ENCODE data around the gene ATP2A3. TPM values are rescaled to one million over a fixed set of nuclear protein-coding genes. Genes with fewer than 3 reads are reported as not detected.
A peak's percentile ranks its signal among the peaks of the same experiment; 100 is the strongest.

Gene ATP2A3
- total and polyA plus RNA-seq, 2 experiments from 2014 or later = 2.2 to 4.1 TPM

- Histone ChIP-seq H3K4me3 (no peak overlapping the region), H3K79me2 (no peaks in the 10 kb centered on the region), H3K4me1 (ENCODE audit: insufficient read depth) (peaks cover 17% of the 10 kb centered on the region), H3K4me2 (no peak overlapping the region), H4K20me1 (ENCODE audit: insufficient read depth, poor library complexity, severe bottlenecking) (no peaks in the 10 kb centered on the region), H3K27me3 (no peaks in the 10 kb centered on the region), H3K9me3 (ENCODE audit: low read depth) (no peaks in the 10 kb centered on the region), H3K9me2 (replicated peaks; ENCODE audit: insufficient read depth) (no peaks in the 10 kb centered on the region), H2AFZ (no peak overlapping the region), H3K27ac (no peak overlapping the region), H3K36me3 (replicated peaks; ENCODE audit: insufficient read depth, low read depth) (no peaks in the 10 kb centered on the region)
- TF ChIP-seq CTCF (IDR thresholded peaks at IDR 0.05; ENCODE audit: poor library complexity) = no peak
- no peak for TF ChIP-seq EZH2phosphoT487 (IDR thresholded peaks at IDR 0.05; ENCODE audit: low read depth, severe bottlenecking, unreplicated experiment)
- TF ChIP-seq EZH2 (IDR thresholded peaks at IDR 0.05; ENCODE audit: borderline replicate concordance) = no peak
- DNase-seq (ENCODE audit: low spot score) = no peak
- 72% methylated on average over 15 of the region's 15 CpGs for WGBS (ENCODE audit: low lambda C conversion rate, missing lambda C conversion rate)
These were observed 36.5 kb downstream of the ATP2A3 start for GRCh38 chr17:3927628-3928340.

DNA sequence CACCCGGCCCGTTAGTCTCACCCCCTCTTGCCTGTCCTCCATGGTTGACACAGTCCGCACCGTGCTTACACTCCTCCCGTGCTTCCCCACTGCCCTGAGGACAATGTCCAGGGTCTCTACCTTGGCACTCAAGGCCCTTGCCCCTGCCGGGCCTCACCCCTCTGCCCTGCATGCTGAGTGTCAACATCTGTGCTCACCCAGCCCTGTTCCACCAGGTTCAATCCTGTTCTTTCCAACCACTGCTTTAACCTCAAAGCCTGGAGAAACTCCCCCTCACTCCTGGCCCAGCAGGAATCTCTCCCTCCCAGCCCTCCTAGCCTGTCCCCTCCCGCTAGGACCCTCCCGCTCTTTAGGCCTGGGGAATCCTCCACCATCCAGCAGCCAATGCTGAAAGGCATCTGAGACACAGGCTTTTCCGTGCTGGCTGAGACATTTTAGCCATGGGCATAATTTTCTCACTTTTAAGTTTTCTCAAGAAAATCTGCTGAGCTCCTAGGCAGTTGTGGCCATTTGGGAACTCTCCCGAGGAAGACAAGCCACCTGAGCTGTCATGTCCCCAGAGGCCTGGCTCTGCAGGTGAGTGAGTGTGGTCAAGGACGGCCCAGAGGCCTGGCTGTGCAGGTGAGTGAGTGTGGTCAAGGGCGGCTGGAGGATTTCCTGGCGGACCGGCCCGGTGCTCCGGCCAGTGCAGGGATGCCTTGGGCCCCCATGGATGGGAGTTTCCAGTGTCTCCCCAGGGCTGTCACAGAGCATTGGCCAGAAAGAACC, 37.2 kb downstream of the ATP2A3 start:
- H3K4me3 ChIP-seq = no peak overlapping the region
- H3K4me1 ChIP-seq (ENCODE audit: insufficient read depth) = peaks cover 17% of the 10 kb centered on the region
- no peak for DNase-seq (ENCODE audit: low spot score)
- H3K27me3 ChIP-seq = no peaks in the 10 kb centered on the region
- no peaks in the 10 kb centered on the region for H4K20me1 ChIP-seq (ENCODE audit: insufficient read depth, poor library complexity, severe bottlenecking)
- peak overlapping the region; percentile 31 for H3K27ac ChIP-seq
- H3K9me2 ChIP-seq (replicated peaks; ENCODE audit: insufficient read depth) = no peaks in the 10 kb centered on the region
- no peak for TF ChIP-seq CTCF (IDR thresholded peaks at IDR 0.05; ENCODE audit: poor library complexity)
- TF ChIP-seq EZH2phosphoT487 (IDR thresholded peaks at IDR 0.05; ENCODE audit: low read depth, severe bottlenecking, unreplicated experiment) = no peak
- no peak for TF ChIP-seq EZH2 (IDR thresholded peaks at IDR 0.05; ENCODE audit: borderline replicate concordance)
- no peaks in the 10 kb centered on the region for H3K36me3 ChIP-seq (replicated peaks; ENCODE audit: insufficient read depth, low read depth)
- H3K9me3 ChIP-seq (ENCODE audit: low read depth) = no peaks in the 10 kb centered on the region
- 71% methylated on average over 16 of the region's 16 CpGs for WGBS (ENCODE audit: low lambda C conversion rate, missing lambda C conversion rate)
- no peak overlapping the region for H3K4me2 ChIP-seq
- H2AFZ ChIP-seq = no peak overlapping the region
- no peaks in the 10 kb centered on the region for H3K79me2 ChIP-seq

- no peaks in the 10 kb centered on the region for H3K9me3 ChIP-seq (ENCODE audit: low read depth)
- TF ChIP-seq CTCF (IDR thresholded peaks at IDR 0.05; ENCODE audit: poor library complexity) (no peak), EZH2 (IDR thresholded peaks at IDR 0.05; ENCODE audit: borderline replicate concordance) (no peak), EZH2phosphoT487 (IDR thresholded peaks at IDR 0.05; ENCODE audit: low read depth, severe bottlenecking, unreplicated experiment) (no peak)
- H3K36me3 ChIP-seq (replicated peaks; ENCODE audit: insufficient read depth, low read depth) = no peaks in the 10 kb centered on the region
These were observed 38.4 kb downstream of the ATP2A3 start for GRCh38 chr17:3925684-3926485.

More at GRCh38 chr17:3925684-3926485, 38.4 kb downstream of the ATP2A3 start:
- WGBS (ENCODE audit: low lambda C conversion rate, missing lambda C conversion rate) = 73% methylated on average over 16 of the region's 17 CpGs
- Histone ChIP-seq H3K9me2 (replicated peaks; ENCODE audit: insufficient read depth) (no peaks in the 10 kb centered on the region), H3K27ac (no peak overlapping the region), H3K4me2 (no peak overlapping the region), H3K4me1 (ENCODE audit: insufficient read depth) (peaks cover 17% of the 10 kb centered on the region), H2AFZ (no peak overlapping the region), H4K20me1 (ENCODE audit: insufficient read depth, poor library complexity, severe bottlenecking) (no peaks in the 10 kb centered on the region), H3K27me3 (no peaks in the 10 kb centered on the region), H3K79me2 (no peaks in the 10 kb centered on the region), H3K4me3 (no peak overlapping the region)
- no peak for DNase-seq (ENCODE audit: low spot score)

Measured in hepatocyte (in vitro differentiated cells).